ENCODE results near the gene LARGE1.

The LARGE1 gene

GRCh38 chr22:33850724-33851123 is 69.6 kb downstream of the LARGE1 start:
- TF ChIP-seq TEAD4 (IDR thresholded peaks at IDR 0.05) (no peak), TCF12 (IDR thresholded peaks at IDR 0.05; ENCODE audit: low read depth) (no peak), RAD21 (IDR thresholded peaks at IDR 0.05; ENCODE audit: low read depth) (no peak), EP300 (IDR thresholded peaks at IDR 0.05; ENCODE audit: borderline replicate concordance) (no peak), CREB1 (IDR thresholded peaks at IDR 0.05; ENCODE audit: low read depth) (no peak), YY1 (IDR thresholded peaks at IDR 0.05; ENCODE audit: low read depth) (no peak), TAF1 (IDR thresholded peaks at IDR 0.05; ENCODE audit: low read depth) (no peak), FOXM1 (IDR thresholded peaks at IDR 0.05; ENCODE audit: borderline replicate concordance, low read depth) (no peak), ZBTB7A (IDR thresholded peaks at IDR 0.05; ENCODE audit: low read depth) (no peak)
- TF ChIP-seq, protein P1, sequence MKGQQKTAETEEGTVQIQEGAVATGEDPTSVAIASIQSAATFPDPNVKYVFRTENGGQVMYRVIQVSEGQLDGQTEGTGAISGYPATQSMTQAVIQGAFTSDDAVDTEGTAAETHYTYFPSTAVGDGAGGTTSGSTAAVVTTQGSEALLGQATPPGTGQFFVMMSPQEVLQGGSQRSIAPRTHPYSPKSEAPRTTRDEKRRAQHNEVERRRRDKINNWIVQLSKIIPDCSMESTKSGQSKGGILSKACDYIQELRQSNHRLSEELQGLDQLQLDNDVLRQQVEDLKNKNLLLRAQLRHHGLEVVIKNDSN (IDR thresholded peaks at IDR 0.05): no peak

- no peak for TF ChIP-seq EP300 (IDR thresholded peaks at IDR 0.05; ENCODE audit: borderline replicate concordance)
- no peak for TF ChIP-seq RAD21 (IDR thresholded peaks at IDR 0.05; ENCODE audit: low read depth)
- no peak for TF ChIP-seq CEBPB (IDR thresholded peaks at IDR 0.05)
- no peak for TF ChIP-seq MAX (IDR thresholded peaks at IDR 0.05)
- TF ChIP-seq TEAD4 (IDR thresholded peaks at IDR 0.05): no peak
- TF ChIP-seq ZBTB7A (IDR thresholded peaks at IDR 0.05; ENCODE audit: low read depth): no peak
- no peak for TF ChIP-seq FOXM1 (IDR thresholded peaks at IDR 0.05; ENCODE audit: borderline replicate concordance, low read depth)
- TF ChIP-seq TCF12 (IDR thresholded peaks at IDR 0.05; ENCODE audit: low read depth): no peak
- no peak for TF ChIP-seq TAF1 (IDR thresholded peaks at IDR 0.05; ENCODE audit: low read depth)
- no peak for TF ChIP-seq YY1 (IDR thresholded peaks at IDR 0.05; ENCODE audit: low read depth)
- no peak for TF ChIP-seq REST (IDR thresholded peaks at IDR 0.05; ENCODE audit: low read depth)
- TF ChIP-seq NFIC (IDR thresholded peaks at IDR 0.05): no peak
- no peak for TF ChIP-seq EGR1 (IDR thresholded peaks at IDR 0.05)
Measured at GRCh38 chr22:33850193-33850592, 70.1 kb downstream of the LARGE1 start.

DNA sequence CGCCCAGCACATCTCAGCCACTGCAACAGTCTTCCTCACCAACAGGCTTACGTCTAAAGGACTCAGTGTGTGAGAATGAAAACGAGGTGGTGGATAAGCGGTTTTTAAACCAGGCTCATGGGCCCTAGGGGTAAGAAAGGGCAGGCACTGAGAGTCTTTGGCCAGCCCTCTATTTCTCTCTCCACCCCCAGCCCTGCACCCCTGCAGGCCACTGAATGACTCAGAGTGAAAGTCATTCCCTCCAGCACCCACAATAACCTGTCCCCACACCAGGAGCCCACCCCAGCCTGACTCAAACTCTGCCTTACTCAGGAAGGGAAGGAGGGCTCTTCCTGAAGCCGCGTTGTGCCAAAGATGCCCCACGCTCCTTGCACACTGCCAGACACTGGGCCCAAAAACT is 72.0 kb downstream of the LARGE1 start:
- no peak for TF ChIP-seq RAD21 (IDR thresholded peaks at IDR 0.05; ENCODE audit: low read depth)
- no peak for TF ChIP-seq FOXM1 (IDR thresholded peaks at IDR 0.05; ENCODE audit: borderline replicate concordance, low read depth)
- TF ChIP-seq TAF1 (IDR thresholded peaks at IDR 0.05; ENCODE audit: low read depth): no peak
- TF ChIP-seq ZBTB7A (IDR thresholded peaks at IDR 0.05; ENCODE audit: low read depth): no peak
- TF ChIP-seq NFIC (IDR thresholded peaks at IDR 0.05): no peak
- TF ChIP-seq MAX (IDR thresholded peaks at IDR 0.05): no peak
- TF ChIP-seq TCF12 (IDR thresholded peaks at IDR 0.05; ENCODE audit: low read depth): no peak
- no peak for TF ChIP-seq EP300 (IDR thresholded peaks at IDR 0.05; ENCODE audit: borderline replicate concordance)
- TF ChIP-seq YY1 (IDR thresholded peaks at IDR 0.05; ENCODE audit: low read depth): no peak
- no peak for TF ChIP-seq EGR1 (IDR thresholded peaks at IDR 0.05)
- no peak for TF ChIP-seq TEAD4 (IDR thresholded peaks at IDR 0.05)
- TF ChIP-seq CREB1 (IDR thresholded peaks at IDR 0.05; ENCODE audit: low read depth): no peak
- TF ChIP-seq CEBPB (IDR thresholded peaks at IDR 0.05): no peak
- no peak for TF ChIP-seq REST (IDR thresholded peaks at IDR 0.05; ENCODE audit: low read depth)
- TF ChIP-seq, protein P1 (IDR thresholded peaks at IDR 0.05): no peak

DNA sequence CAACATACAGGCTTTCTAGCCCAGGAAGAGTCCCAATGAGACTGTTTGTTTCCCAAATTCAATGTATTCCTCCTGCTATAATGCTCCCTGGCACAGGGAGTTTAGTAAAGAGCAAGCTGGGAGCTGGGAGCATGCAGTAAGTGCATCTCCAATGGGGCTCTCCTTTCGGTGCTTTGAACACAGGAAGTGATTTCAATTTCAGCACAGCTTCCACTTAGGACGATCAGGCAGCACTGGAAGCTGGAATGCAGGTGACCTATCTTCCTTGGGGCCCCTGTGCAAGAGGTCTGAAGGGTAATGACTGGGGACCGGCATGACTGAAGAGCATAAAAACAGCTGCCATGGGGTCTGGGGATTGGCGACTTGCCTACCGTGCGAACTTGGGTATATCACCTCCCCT is 76.0 kb downstream of the LARGE1 start:
- TF ChIP-seq TAF1 (IDR thresholded peaks at IDR 0.05; ENCODE audit: low read depth): no peak
- no peak for TF ChIP-seq RAD21 (IDR thresholded peaks at IDR 0.05; ENCODE audit: low read depth)
- no peak for TF ChIP-seq CEBPB (IDR thresholded peaks at IDR 0.05)
- TF ChIP-seq CREB1 (IDR thresholded peaks at IDR 0.05; ENCODE audit: low read depth): no peak
- TF ChIP-seq NFIC (IDR thresholded peaks at IDR 0.05): no peak
- no peak for TF ChIP-seq EP300 (IDR thresholded peaks at IDR 0.05; ENCODE audit: borderline replicate concordance)
- no peak for TF ChIP-seq ZBTB7A (IDR thresholded peaks at IDR 0.05; ENCODE audit: low read depth)
- TF ChIP-seq REST (IDR thresholded peaks at IDR 0.05; ENCODE audit: low read depth): no peak
- TF ChIP-seq YY1 (IDR thresholded peaks at IDR 0.05; ENCODE audit: low read depth): no peak
- TF ChIP-seq TCF12 (IDR thresholded peaks at IDR 0.05; ENCODE audit: low read depth): no peak
- TF ChIP-seq FOXM1 (IDR thresholded peaks at IDR 0.05; ENCODE audit: borderline replicate concordance, low read depth): no peak
- no peak for TF ChIP-seq MAX (IDR thresholded peaks at IDR 0.05)
